ENCODE measurements around the gene KLHL13.

GRCh38 chrX:117998171-117998570 lies 118.4 kb downstream of the KLHL13 start:
- TF ChIP-seq, protein P1, sequence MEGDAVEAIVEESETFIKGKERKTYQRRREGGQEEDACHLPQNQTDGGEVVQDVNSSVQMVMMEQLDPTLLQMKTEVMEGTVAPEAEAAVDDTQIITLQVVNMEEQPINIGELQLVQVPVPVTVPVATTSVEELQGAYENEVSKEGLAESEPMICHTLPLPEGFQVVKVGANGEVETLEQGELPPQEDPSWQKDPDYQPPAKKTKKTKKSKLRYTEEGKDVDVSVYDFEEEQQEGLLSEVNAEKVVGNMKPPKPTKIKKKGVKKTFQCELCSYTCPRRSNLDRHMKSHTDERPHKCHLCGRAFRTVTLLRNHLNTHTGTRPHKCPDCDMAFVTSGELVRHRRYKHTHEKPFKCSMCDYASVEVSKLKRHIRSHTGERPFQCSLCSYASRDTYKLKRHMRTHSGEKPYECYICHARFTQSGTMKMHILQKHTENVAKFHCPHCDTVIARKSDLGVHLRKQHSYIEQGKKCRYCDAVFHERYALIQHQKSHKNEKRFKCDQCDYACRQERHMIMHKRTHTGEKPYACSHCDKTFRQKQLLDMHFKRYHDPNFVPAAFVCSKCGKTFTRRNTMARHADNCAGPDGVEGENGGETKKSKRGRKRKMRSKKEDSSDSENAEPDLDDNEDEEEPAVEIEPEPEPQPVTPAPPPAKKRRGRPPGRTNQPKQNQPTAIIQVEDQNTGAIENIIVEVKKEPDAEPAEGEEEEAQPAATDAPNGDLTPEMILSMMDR (IDR thresholded peaks at IDR 0.05) = no peak
- TF ChIP-seq POLR2A (IDR thresholded peaks at IDR 0.05) = no peak

All from right lobe of liver (tissue), 4 donors.